Skin epidermis (tissue), 12 donors: Measurements from ENCODE around the gene TRIM28.
A peak's percentile ranks its signal among the peaks of the same experiment; 100 is the strongest.

Experiments used
- H3K27ac ChIP-seq, 21 experiments: fragments of 200-600 bp; sonication (generic) in 11 of 21; one replicate each; pipeline ENCODE4 v1.5.0; 2020; ENCODE audit warnings: mild to moderate bottlenecking in 3 of 21, inconsistent platforms in 2 of 21, moderate library complexity in 2 of 21
- H3K4me3 ChIP-seq, 7 experiments: fragments of 200-600 bp; sonication (generic) in 2 of 7; one replicate each; pipeline ENCODE4 v1.5.0; 2020; ENCODE audit warnings: inconsistent platforms in 2 of 7, mild to moderate bottlenecking in 2 of 7, moderate library complexity in 1 of 7

Gene TRIM28

GRCh38 chr19:58557221-58558065, 13.6 kb downstream of the TRIM28 start:
- Histone ChIP-seq H3K27ac (peak overlapping the region; percentile 61 to 100 (median 99)), H3K4me3 (peak overlapping the region; percentile 62 to 91 (median 69))

- peak within 1 kb of the TSS; percentile 66 to 100 (median 99) for H3K27ac ChIP-seq
- peak within 1 kb of the TSS; percentile 62 to 91 (median 69) for H3K4me3 ChIP-seq
These were observed 14.3 kb downstream of the TRIM28 start, which contains the start of gene UBE2M for GRCh38 chr19:58558066-58558622. Gene UBE2M (minus strand): TSS chr19:58558611. CDS start chr19:58558381, 230 bp downstream.

DNA sequence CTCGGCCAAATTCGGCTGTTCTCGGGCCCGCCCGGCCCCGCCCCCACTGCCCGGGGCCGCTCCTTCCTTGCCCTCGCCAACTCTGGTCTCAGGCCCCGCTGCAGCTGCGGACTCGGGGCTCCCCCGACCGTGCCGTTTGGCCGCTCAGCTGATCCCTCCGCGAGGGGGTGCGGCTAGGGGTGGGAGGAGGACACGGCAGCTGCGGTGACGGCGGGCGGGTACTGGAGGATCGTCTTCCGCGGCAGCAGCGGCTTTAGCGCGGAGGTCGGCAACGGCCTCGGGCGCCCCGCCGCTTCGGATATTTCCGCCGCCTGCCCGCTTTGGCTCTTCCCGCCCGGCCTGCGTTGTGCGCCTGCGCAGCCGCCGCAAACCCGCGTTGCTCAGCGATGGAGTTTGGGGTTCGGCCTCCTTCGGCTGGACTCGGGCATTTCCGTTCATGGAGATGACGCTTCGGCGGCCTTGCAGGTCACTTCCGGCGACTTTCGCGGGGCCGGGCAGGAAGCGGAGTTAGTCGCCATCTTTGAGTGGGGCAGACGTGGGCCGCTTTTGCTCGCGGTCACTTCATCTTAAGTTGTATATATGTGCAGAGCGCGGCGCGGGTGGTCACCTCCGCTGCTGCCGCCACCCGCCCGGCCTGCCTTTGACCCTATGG, 14.9 kb downstream of the TRIM28 start:
- H3K4me3 ChIP-seq = peak overlapping the region; percentile 62 to 91 (median 69)
- peak overlapping the region; percentile 66 to 100 (median 99) for H3K27ac ChIP-seq

DNA sequence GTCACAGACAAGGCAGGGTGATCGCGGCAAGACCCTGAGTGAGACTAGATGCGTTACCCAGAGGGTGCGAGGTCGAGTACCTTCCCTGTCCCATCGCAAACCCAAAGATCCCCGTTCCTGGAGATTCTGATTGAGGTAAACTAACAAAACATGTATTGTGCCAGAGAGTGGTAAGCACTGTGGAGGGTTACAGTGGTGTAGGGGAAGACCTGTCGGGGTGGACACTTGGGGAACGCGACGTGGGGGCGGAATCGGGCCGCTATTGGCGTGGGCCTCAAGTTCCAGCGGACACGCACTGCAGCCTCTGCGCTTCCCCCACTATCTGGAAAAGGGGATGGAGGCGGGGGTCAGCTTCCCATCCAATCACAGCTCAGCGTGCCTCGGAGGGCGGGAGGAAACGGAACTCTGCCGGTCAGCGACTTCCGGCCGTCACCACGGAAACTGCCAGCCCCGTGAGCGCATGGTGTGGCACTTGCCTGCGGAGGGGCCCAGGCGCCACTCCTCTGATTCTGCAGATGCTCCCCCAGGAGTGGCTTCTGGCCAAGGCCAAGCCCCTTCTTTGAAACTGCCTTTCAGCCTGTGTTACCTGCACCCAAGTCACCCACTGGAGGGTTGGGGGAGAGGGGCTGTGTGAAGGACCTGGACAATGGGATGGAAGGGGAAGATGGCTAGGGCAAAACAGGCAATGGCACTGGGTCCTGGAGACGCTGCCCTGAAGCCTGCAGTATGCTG, 15.6 kb downstream of the TRIM28 start:
- Histone ChIP-seq H3K4me3 (peak overlapping the region; percentile 62 to 91 (median 69)), H3K27ac (peak overlapping the region; percentile 66 to 100 (median 99))

- peak overlapping the region in 19 of 21 experiments; percentile 96 to 100 (median 99) for H3K27ac ChIP-seq
- peak overlapping the region; percentile 62 to 91 (median 69) for H3K4me3 ChIP-seq
These were observed 16.4 kb downstream of the TRIM28 start for GRCh38 chr19:58560007-58560887.

DNA sequence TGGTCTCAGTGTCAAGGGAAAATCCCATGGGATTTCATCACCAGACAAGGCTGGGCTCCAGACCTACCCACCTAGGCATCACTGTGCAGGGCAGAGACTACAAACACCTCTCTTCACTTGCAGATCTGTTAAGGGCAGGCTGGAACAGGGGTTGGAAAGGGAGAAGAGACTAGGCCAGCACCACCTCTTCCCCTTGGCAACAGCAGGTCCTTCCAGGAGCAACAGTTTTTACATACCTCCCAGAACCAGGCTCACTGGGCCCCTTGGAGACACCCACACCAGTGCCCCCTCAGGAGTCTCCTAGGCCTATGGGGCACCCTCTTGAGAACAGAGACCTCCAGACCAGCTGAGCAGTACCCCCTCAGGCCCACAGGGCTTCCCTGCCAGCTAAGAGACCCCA, 17.1 kb downstream of the TRIM28 start:
- H3K27ac ChIP-seq = peak overlapping the region in 1 of 21 experiments; percentile 9
- no peak overlapping the region for H3K4me3 ChIP-seq

DNA sequence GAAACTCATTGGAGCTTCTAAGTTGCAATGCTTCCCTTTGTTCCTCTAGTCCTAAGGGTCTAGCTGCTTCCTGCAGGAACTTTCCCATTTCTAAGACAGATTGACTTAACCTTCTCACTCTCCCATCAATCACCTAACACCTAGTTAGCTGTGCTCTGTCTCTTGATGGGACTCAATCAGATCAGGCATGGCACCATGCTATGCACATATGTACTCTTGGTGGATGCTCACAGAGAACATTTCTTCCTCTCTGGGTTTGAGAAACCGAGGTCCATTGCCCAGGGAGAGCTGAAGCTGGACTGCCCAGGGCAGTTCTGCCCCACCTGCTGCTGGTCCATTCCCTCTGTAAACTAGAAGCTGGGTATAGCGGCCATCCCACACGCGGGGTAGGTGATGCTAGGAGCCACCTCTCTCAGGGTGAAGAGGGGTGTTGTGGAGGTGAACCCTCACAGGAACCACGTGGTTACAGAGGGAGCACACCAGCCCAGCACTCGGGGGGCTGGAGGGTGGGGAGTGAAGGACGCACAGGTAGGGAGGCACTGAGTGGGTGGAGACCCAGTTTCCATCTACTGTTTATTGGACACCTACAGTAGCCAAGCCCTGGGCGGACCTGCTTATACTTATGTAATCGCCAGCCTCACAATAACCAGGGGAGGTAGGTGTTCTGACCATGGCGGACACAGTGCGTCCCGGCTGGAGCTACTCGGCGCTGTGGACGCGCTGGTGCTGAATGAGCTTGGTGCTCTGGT, 17.7 kb downstream of the TRIM28 start:
- peak overlapping the region in 12 of 21 experiments; percentile 1 to 72 (median 52) for H3K27ac ChIP-seq
- H3K4me3 ChIP-seq = peak overlapping the region in 6 of 7 experiments; percentile 22 to 39 (median 33)

- H3K27ac ChIP-seq = peak overlapping the region in 16 of 21 experiments; percentile 1 to 72 (median 48)
- H3K4me3 ChIP-seq = peak overlapping the region; percentile 22 to 39 (median 32)
These were observed 18.5 kb downstream of the TRIM28 start for GRCh38 chr19:58562122-58563033.

DNA sequence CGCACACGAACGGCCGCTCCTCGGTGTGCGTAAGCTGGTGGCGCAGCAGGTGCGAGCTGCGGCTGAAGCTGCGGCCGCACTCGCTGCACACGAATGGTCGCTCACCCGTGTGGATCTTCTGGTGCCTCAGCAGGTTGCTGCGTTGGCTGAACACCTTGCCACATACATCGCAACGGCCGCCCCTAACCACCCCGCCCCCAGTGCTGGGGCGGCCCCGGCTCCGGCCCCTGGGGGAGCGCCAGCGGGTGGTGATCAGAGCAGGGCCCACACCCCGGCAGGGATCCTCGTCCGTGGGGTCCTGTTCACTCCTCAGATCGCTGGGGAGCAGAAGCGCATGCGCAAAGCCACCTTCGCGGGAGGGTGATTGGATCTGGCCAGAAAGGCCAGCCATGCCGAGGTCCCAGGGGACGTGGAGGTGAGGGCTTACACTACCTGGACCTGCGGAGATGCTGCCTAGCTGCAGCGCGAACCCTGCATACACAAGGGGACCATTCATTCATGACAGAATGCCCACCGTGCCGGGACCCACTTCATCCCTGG, 19.2 kb downstream of the TRIM28 start:
- H3K27ac ChIP-seq = peak overlapping the region in 10 of 21 experiments; percentile 1 to 72 (median 54)

DNA sequence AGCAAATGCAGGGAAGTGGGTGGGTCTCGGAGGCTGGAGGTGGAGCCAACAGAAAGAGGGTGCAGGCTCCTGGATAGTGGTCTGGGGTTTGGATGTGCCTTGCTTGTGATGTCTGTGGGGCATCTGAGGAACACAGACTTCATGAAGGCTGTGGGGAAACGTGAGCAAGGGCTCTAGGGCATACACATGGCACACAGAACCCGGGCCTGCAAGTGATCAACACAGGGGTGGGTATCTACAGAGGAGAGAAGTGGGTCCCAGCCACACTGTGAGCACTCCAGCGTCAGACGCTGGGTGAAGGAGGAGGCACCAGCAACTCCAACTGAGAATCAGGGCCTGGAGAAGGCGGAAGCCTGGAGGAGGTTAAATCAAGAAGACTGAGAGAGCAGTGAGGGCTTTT, 20.0 kb downstream of the TRIM28 start:
- Histone ChIP-seq H3K4me3 (no peak overlapping the region), H3K27ac (no peak overlapping the region)

More for the DNA sequence above, 19.2 kb downstream of the TRIM28 start:
- peak overlapping the region; percentile 22 to 39 (median 32) for H3K4me3 ChIP-seq

DNA sequence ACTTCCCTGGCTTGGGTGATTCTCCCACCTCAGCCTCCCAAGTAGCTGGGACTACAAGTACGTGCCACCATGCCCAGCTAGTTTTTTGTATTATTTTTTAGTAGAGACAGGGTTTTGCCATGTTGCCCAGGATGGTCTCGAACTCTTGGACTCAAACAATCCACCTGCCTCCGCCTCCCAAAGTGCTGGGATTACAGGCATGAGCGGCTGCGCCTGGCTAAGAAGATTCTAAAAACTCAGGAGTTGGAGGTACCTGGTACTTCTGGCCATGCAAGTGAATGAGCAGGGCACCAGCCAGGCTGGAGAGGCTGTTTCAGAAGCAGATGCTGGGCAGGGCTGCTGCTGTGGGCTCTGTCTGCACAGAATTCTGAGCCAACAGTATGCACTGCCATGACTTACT, 23.1 kb downstream of the TRIM28 start:
- no peak overlapping the region for H3K4me3 ChIP-seq

DNA sequence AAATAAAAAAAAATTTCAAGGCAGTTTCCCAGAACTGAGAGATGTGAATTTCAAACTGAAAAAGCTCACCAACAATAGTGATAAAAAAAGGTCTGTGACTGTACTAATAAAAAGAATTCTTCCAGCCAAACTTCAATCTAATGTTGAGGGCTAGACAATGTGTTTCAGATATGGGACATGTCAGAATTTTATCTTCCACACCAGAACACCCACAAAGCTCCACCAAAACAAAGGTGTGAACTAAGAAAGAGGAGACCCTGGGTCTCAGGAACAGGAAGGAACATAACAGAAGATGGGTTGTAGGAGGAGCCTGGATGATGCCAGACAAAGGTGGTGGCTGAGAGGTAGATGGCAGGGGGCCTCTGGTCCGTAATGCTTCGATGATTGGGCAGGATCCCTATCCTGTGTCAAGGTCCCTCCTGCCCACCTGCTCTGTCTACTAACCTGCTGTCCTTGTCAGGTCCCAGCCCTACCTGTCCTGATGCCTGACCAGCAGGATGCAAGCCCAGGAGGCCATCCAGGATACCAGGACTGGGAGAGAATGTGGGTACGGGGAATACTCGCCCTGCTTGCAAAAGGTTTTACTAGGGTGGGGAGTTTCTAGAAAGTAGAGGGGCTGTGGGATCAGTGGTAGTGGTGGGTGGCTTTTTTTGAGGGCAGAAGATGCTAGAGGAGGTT, 24.7 kb downstream of the TRIM28 start:
- Histone ChIP-seq H3K27ac (no peak overlapping the region), H3K4me3 (no peak overlapping the region)

More for the DNA sequence above, 23.1 kb downstream of the TRIM28 start:
- H3K27ac ChIP-seq = no peak overlapping the region

GRCh38 chr19:58569191-58569942, 25.5 kb downstream of the TRIM28 start:
- Histone ChIP-seq H3K4me3 (no peak overlapping the region), H3K27ac (no peak overlapping the region)

DNA sequence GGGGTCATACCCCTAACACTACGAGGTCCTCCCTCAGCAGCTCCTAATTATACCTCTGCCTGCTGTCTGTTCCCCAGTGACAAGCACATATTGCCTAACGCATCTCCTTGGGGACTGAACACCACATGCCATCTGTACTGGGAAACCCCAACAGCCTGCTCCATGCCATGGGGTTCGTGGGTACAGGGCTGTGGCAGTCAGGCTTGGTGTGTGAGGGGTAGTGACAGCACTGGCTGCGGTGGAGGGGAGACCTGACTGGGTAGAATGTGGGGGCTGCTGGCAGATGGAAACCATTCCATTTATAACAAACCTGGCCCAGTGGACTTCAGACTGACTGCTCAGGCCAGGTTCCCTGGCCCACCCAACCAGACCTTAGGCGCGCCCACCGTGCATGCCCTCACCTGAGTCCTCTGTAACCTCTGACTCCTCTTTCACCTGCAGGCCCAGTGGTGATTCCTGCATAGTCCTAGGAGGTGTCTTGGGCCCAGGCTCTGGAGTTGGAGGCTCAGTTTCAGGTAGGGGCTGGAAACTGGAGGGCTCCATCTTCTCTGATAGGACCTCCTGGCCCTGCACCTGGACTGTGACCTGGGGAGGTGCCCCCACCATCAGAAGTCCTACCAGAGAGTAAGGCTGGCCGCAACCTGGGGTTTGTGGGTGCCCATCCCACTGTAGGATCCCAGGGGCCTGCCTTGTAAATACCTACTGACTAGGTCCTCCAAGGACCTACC, 26.2 kb downstream of the TRIM28 start:
- Histone ChIP-seq H3K27ac (no peak overlapping the region), H3K4me3 (no peak overlapping the region)
